ENCODE data around the gene DLX3. TPM values are rescaled to one million over a fixed set of nuclear protein-coding genes. Genes with fewer than 3 reads are reported as not detected.

Gene DLX3
- polyA plus RNA-seq, 2 of the 4 experiments (the other 2 are of a cell fraction), result 0.17 TPM; not detected in 1

- TF ChIP-seq BHLHE40 (IDR thresholded peaks at IDR 0.05; ENCODE audit: low read depth, low read length) (no peak), HMGXB4 (CRISPR knock-in tag; IDR thresholded peaks at IDR 0.05; ENCODE audit: borderline replicate concordance) (no peak), RCOR1 (IDR thresholded peaks at IDR 0.05; ENCODE audit: low read depth, low read length) (no peak), HOXB13 (CRISPR knock-in tag; IDR thresholded peaks at IDR 0.05; ENCODE audit: low read depth) (no peak), CBX2 (IDR thresholded peaks at IDR 0.05; ENCODE audit: borderline replicate concordance, low read depth) (no peak), ZSCAN20 (CRISPR knock-in tag; IDR thresholded peaks at IDR 0.05) (no peak), EHF (CRISPR knock-in tag; IDR thresholded peaks at IDR 0.05) (no peak), FOSL2 (IDR thresholded peaks at IDR 0.05) (no peak), FOSL2 (CRISPR knock-in tag; IDR thresholded peaks at IDR 0.05) (no peak), GATA3 (IDR thresholded peaks at IDR 0.05; ENCODE audit: borderline replicate concordance) (no peak), BCL3 (IDR thresholded peaks at IDR 0.05) (no peak), HES2 (IDR thresholded peaks at IDR 0.05) (no peak)
- ChIA-PET CTCF (interaction anchor here (0.7 to 82.2 kb wide), 4 partner anchors 9 to 63 kb away, joined by 4 to 2613 read pairs (median 32); no protein-coding TSS in a partner anchor), POLR2A (no interaction called here)
- 79% methylated on average over 15 of the region's 16 CpGs for WGBS (ENCODE audit: missing lambda C conversion rate)
- no peak overlapping the region for H3K27ac ChIP-seq
- FAIRE-seq (no peak), ATAC-seq (no peak), DNase-seq (ENCODE audit: low read depth in 1 of 2, low spot score in 1 of 2) (no peak)
- no peak overlapping the region for H3K4me3 ChIP-seq
- H3K9me3 ChIP-seq, result no peaks in the 10 kb centered on the region
- no peak overlapping the region for H3K4me2 ChIP-seq
- peaks cover 12% of the 10 kb centered on the region; the same call in 2 of the 3 replicates for H3K4me1 ChIP-seq
These were observed 29.5 kb downstream of the DLX3 start for GRCh38 chr17:49965524-49965909.

GRCh38 chr17:49964769-49965523 lies 30.1 kb downstream of the DLX3 start:
- TF ChIP-seq HOXB5 (CRISPR knock-in tag; IDR thresholded peaks at IDR 0.05), result no peak
- TF ChIP-seq MAX (IDR thresholded peaks at IDR 0.05), result no peak
- no peak for TF ChIP-seq MYC (IDR thresholded peaks at IDR 0.05; ENCODE audit: borderline replicate concordance, low read length)
- TF ChIP-seq E2F6 (IDR thresholded peaks at IDR 0.05; ENCODE audit: borderline replicate concordance, low read depth), result no peak
- TF ChIP-seq KDM5A (IDR thresholded peaks at IDR 0.05), result no peak
- no peak for TF ChIP-seq EP300 (IDR thresholded peaks at IDR 0.05)
- no peaks in the 10 kb centered on the region for H3K9me3 ChIP-seq
- H3K4me3 ChIP-seq, result no peak overlapping the region
- H3K27ac ChIP-seq, result no peak overlapping the region
- POLR2A ChIA-PET, result no interaction called here
- DNase-seq (ENCODE audit: low read depth in 1 of 2, low spot score in 1 of 2) (no peak), FAIRE-seq (no peak), ATAC-seq (no peak)
- H3K4me1 ChIP-seq, result peaks cover 12% of the 10 kb centered on the region; the same call in 2 of the 3 replicates
- CTCF ChIA-PET, result interaction anchor here (0.7 to 82.2 kb wide), 5 partner anchors 8 to 85 kb away, joined by 3 to 2613 read pairs (median 8); no protein-coding TSS in a partner anchor
- 78% methylated on average over 52 of the region's 52 CpGs for WGBS (ENCODE audit: missing lambda C conversion rate)
- H3K4me2 ChIP-seq, result no peak overlapping the region

- 73% methylated on average over 18 of the region's 18 CpGs for WGBS (ENCODE audit: missing lambda C conversion rate)
- CTCF ChIA-PET, result interaction anchor here (0.7 to 82.2 kb wide), 4 partner anchors 33 to 84 kb away, joined by 3 to 2613 read pairs (median 29); no protein-coding TSS in a partner anchor
- TF ChIP-seq REST (IDR thresholded peaks at IDR 0.05) (no peak), MAZ (IDR thresholded peaks at IDR 0.05; ENCODE audit: borderline replicate concordance, low read depth, low read length) (no peak), HES2 (IDR thresholded peaks at IDR 0.05) (no peak), HEYL (CRISPR knock-in tag; IDR thresholded peaks at IDR 0.05) (no peak), HOXA7 (CRISPR knock-in tag; IDR thresholded peaks at IDR 0.05) (no peak), NFE2L2 (conservative IDR thresholded peaks at IDR 0.05; ENCODE audit: low read length) (no peak), RCOR1 (IDR thresholded peaks at IDR 0.05; ENCODE audit: low read depth, low read length) (no peak), RNF2 (IDR thresholded peaks at IDR 0.05; ENCODE audit: borderline replicate concordance, low read depth) (no peak), EP300 (IDR thresholded peaks at IDR 0.05) (no peak), MAFK (IDR thresholded peaks at IDR 0.05; ENCODE audit: partially characterized antibody) (no peak)
These were observed 30.7 kb downstream of the DLX3 start for GRCh38 chr17:49964303-49964768.

More at GRCh38 chr17:49964303-49964768, 30.7 kb downstream of the DLX3 start:
- Histone ChIP-seq H3K9me3 (no peaks in the 10 kb centered on the region), H3K27ac (no peak overlapping the region), H3K4me1 (peaks cover 10% of the 10 kb centered on the region), H3K4me3 (no peak overlapping the region), H3K4me2 (no peak overlapping the region)
- DNase-seq (ENCODE audit: low read depth in 1 of 2, low spot score in 1 of 2), result no peak
- no peak for ATAC-seq
- POLR2A ChIA-PET, result no interaction called here
- no peak for FAIRE-seq

Data from A549 (cell line).